Neural cell (in vitro differentiated cells): ENCODE measurements around the gene COL23A1. TPM values are rescaled to one million over a fixed set of nuclear protein-coding genes. Genes with fewer than 3 reads are reported as not detected.

Experiments used
- H2AFZ ChIP-seq: fragments of 200-600, 300-800 bp; sonication (generic), shearing (Covaris generic); 2 replicates; pipeline ENCODE4 v1.6.0; 2014; ENCODE audit warnings: low read depth, mild to moderate bottlenecking, antibody characterized with exemption, low read length, moderate library complexity
- H3F3A ChIP-seq: fragments of 200-600 bp; shearing (Covaris generic); 2 replicates; pipeline ENCODE4 v1.6.1; 2016; ENCODE audit warnings: mild to moderate bottlenecking, moderate library complexity, mixed read lengths, antibody characterized with exemption, low read length; ENCODE audit not compliant: insufficient read depth, poor library complexity, severe bottlenecking
- H3K27ac ChIP-seq: fragments of 200-600, 300-800 bp; sonication (generic), shearing (Covaris generic); 2 replicates; pipeline ENCODE4 v1.5.1; 2014; ENCODE audit warnings: mild to moderate bottlenecking, low read length, moderate library complexity
- H3K27me3 ChIP-seq: fragments of 300-800, 200-600 bp; sonication (generic), shearing (Covaris generic); 2 replicates; pipeline ENCODE4 v1.6.0; 2014; ENCODE audit warnings: mild to moderate bottlenecking, low read depth, low read length, moderate library complexity; ENCODE audit not compliant: insufficient read depth
- H3K36me3 ChIP-seq: fragments of 300-800, 200-600 bp; sonication (generic), shearing (Covaris generic); 2 replicates; pipeline ENCODE4 v1.5.1; 2014; ENCODE audit warnings: mild to moderate bottlenecking, antibody characterized with exemption, low read length, moderate library complexity; ENCODE audit not compliant: insufficient read depth
- H3K4me2 ChIP-seq: fragments of 300-800, 200-600 bp; sonication (generic), shearing (Covaris generic); 2 replicates; pipeline ENCODE4 v1.6.0; 2014; ENCODE audit warnings: mild to moderate bottlenecking, low read length
- H3K4me3 ChIP-seq: fragments of 300-800, 200-600 bp; sonication (generic), shearing (Covaris generic); 2 replicates; pipeline ENCODE4 v1.5.1; 2014; ENCODE audit warnings: mild to moderate bottlenecking, low read length, moderate library complexity
- H3K79me2 ChIP-seq: fragments of 200-600 bp; shearing (Covaris generic); replicated peaks from 2 replicates; pipeline ENCODE4 v1.6.0; 2014; ENCODE audit warnings: mild to moderate bottlenecking, low read length, moderate library complexity; ENCODE audit not compliant: insufficient read depth
- H3K9ac ChIP-seq: fragments of 300-800, 200-600 bp; sonication (generic), shearing (Covaris generic); 2 replicates; pipeline ENCODE4 v1.6.1; 2016; ENCODE audit warnings: mild to moderate bottlenecking, low read length, mixed read lengths
- H3K9me2 ChIP-seq: fragments of 200-600 bp; shearing (Covaris generic); 2 replicates; pipeline ENCODE4 v1.6.1; 2016; ENCODE audit warnings: mild to moderate bottlenecking, low read length, mixed read lengths; ENCODE audit not compliant: insufficient read depth
- H3K9me3 ChIP-seq: fragments of 200-600, 300-800 bp; sonication (generic), shearing (Covaris generic); 2 replicates; pipeline ENCODE4 v1.6.1; 2016; ENCODE audit warnings: mild to moderate bottlenecking, mixed run types, low read length, moderate library complexity, mixed read lengths
- H4K20me1 ChIP-seq: fragments of 200-600 bp; shearing (Covaris generic); 2 replicates; pipeline ENCODE4 v1.6.1; 2016; ENCODE audit warnings: mild to moderate bottlenecking, mixed run types; ENCODE audit not compliant: insufficient read depth
- EP300 ChIP-seq: fragments of 450-650 bp; conservative IDR thresholded peaks from 2 replicates; pipeline ENCODE4 v1.6.1; 2014; ENCODE audit warnings: antibody characterized with exemption, mild to moderate bottlenecking, moderate library complexity; ENCODE audit not compliant: poor library complexity, severe bottlenecking
- EZH2 ChIP-seq: fragments of 200-600, 300-800 bp; shearing (Covaris generic), sonication (generic); IDR thresholded peaks from 2 replicates; pipeline ENCODE4 v1.6.1; 2014; ENCODE audit warnings: antibody characterized with exemption, low read length, borderline replicate concordance, mild to moderate bottlenecking; ENCODE audit not compliant: insufficient read depth, poor library complexity, severe bottlenecking
- MXI1 ChIP-seq: fragments of 450-650 bp; conservative IDR thresholded peaks from 2 replicates; pipeline ENCODE4 v1.6.1; 2014; ENCODE audit warnings: antibody characterized with exemption, mild to moderate bottlenecking; ENCODE audit not compliant: poor library complexity, severe bottlenecking
- POLR2AphosphoS5 ChIP-seq: IDR thresholded peaks from 2 replicates; pipeline ENCODE4 v1.6.1; 2012
- RAD21 ChIP-seq: fragments of 450-650 bp; conservative IDR thresholded peaks from 2 replicates; pipeline ENCODE4 v1.6.1; 2014; ENCODE audit warnings: antibody characterized with exemption, mild to moderate bottlenecking, moderate library complexity
- SMC3 ChIP-seq: fragments of 450-650 bp; conservative IDR thresholded peaks from 2 replicates; pipeline ENCODE4 v1.6.1; 2014; ENCODE audit warnings: antibody characterized with exemption, mild to moderate bottlenecking, moderate library complexity; ENCODE audit not compliant: poor library complexity
- TAF1 ChIP-seq: IDR thresholded peaks from 2 replicates; pipeline ENCODE4 v1.6.1; 2012; ENCODE audit warnings: low read depth
- polyA plus RNA-seq: library from polyadenylated mRNA; depleted of rRNA; stranded (reverse); fragments of >200 nt; gene quantifications from 2 replicates; pipeline ENCODE4 v1.2.3, GENCODE V29; 2014
- TF ChIP-seq, protein P1 (sequence below): IDR thresholded peaks from 2 replicates; pipeline ENCODE4 v1.6.1; 2012; ENCODE audit warnings: borderline replicate concordance
- TF ChIP-seq, protein P2 (sequence below): fragments of 450-650 bp; IDR thresholded peaks from 2 replicates; pipeline ENCODE4 v1.5.1; 2014; ENCODE audit warnings: antibody characterized with exemption, mild to moderate bottlenecking, moderate library complexity; ENCODE audit not compliant: poor library complexity, severe bottlenecking

Gene COL23A1
- polyA plus RNA-seq, 1 donor from 2014 or later, result not detected

DNA sequence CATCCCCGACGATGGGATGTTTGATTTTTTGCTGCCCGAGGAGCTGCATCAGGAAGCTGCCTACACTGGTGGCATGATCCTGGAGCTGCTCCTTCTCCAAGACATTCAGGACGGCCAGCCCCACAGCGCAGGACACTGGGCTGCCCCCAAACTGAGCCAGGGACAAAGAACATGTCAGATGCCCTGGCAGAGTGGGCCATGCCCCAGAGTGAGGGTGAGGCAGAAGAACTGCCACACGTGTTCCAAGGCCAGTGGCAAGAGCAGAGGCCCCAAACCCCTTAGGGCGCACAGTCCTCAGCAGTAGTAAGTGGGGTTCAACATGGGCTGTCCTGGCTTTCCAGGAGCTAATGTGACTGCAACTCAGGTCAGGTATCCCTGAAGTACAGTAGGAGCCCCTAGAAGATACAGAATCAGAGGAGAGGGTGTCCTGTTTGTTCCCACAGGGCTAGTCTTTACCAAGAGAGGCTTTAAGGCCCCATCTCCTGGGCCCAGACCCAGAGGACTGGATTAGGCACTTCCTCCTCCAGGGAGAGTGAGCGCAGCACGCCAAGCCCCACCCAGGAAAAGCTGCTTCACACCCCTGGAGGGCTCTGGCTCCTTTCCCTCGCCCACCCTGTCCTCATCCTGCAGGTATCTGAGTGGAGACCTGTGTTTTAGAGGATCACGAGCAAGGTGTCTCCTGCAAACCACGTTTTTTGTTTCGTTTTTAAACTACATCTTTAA is 374.8 kb downstream of the COL23A1 start:
- Histone ChIP-seq H3K79me2 (no peaks in the 10 kb centered on the region), H3K4me3 (no peak overlapping the region), H3F3A (no peaks in the 10 kb centered on the region), H3K27ac (no peak overlapping the region), H3K9me3 (no peaks in the 10 kb centered on the region), H3K9me2 (no peaks in the 10 kb centered on the region), H3K27me3 (no peaks in the 10 kb centered on the region), H3K36me3 (peaks cover 10% of the 10 kb centered on the region), H3K9ac (no peak overlapping the region), H2AFZ (no peak overlapping the region), H3K4me2 (no peak overlapping the region), H4K20me1 (no peaks in the 10 kb centered on the region)
- TF ChIP-seq EP300 (no peak), TAF1 (no peak), RAD21 (no peak), SMC3 (no peak), EZH2 (no peak), POLR2AphosphoS5 (no peak)
- TF ChIP-seq, protein P1, sequence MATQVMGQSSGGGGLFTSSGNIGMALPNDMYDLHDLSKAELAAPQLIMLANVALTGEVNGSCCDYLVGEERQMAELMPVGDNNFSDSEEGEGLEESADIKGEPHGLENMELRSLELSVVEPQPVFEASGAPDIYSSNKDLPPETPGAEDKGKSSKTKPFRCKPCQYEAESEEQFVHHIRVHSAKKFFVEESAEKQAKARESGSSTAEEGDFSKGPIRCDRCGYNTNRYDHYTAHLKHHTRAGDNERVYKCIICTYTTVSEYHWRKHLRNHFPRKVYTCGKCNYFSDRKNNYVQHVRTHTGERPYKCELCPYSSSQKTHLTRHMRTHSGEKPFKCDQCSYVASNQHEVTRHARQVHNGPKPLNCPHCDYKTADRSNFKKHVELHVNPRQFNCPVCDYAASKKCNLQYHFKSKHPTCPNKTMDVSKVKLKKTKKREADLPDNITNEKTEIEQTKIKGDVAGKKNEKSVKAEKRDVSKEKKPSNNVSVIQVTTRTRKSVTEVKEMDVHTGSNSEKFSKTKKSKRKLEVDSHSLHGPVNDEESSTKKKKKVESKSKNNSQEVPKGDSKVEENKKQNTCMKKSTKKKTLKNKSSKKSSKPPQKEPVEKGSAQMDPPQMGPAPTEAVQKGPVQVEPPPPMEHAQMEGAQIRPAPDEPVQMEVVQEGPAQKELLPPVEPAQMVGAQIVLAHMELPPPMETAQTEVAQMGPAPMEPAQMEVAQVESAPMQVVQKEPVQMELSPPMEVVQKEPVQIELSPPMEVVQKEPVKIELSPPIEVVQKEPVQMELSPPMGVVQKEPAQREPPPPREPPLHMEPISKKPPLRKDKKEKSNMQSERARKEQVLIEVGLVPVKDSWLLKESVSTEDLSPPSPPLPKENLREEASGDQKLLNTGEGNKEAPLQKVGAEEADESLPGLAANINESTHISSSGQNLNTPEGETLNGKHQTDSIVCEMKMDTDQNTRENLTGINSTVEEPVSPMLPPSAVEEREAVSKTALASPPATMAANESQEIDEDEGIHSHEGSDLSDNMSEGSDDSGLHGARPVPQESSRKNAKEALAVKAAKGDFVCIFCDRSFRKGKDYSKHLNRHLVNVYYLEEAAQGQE, result no peak

DNA sequence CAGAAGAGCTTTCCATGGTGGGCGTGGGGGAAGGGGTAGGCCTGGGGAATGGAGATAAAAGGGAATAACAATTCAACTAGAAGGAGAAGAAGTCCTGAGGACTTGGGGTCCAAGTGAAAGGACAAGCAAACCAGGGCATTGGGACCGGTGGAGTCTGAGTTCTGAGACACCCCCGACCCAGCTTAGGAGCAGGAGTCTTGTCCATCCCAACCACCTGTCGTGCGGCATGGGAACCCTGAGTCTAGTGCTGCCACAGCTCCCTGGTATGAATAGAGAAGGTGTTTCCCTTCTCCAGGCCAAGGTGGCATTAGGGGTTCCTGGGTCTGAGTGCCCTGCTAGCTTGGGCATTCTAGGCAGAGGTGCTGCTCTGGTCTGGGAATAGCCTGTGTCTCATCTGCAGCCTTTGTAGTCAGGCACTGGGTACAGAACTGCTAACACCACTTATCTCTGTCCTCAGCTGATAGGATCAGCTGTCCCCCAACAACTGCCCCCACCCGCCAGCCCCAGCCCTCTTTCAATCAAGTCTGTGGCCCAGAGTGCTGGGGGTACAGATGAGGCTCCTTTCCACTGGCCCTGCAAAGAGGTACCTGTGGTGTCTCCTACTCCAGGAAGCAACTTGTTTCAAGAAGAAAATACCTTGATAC is 375.9 kb downstream of the COL23A1 start:
- no peak overlapping the region for H3K27ac ChIP-seq
- no peaks in the 10 kb centered on the region for H3K9me3 ChIP-seq
- H4K20me1 ChIP-seq, result peaks cover 5% of the 10 kb centered on the region
- TF ChIP-seq, protein P2, sequence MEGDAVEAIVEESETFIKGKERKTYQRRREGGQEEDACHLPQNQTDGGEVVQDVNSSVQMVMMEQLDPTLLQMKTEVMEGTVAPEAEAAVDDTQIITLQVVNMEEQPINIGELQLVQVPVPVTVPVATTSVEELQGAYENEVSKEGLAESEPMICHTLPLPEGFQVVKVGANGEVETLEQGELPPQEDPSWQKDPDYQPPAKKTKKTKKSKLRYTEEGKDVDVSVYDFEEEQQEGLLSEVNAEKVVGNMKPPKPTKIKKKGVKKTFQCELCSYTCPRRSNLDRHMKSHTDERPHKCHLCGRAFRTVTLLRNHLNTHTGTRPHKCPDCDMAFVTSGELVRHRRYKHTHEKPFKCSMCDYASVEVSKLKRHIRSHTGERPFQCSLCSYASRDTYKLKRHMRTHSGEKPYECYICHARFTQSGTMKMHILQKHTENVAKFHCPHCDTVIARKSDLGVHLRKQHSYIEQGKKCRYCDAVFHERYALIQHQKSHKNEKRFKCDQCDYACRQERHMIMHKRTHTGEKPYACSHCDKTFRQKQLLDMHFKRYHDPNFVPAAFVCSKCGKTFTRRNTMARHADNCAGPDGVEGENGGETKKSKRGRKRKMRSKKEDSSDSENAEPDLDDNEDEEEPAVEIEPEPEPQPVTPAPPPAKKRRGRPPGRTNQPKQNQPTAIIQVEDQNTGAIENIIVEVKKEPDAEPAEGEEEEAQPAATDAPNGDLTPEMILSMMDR, result no peak
- TF ChIP-seq TAF1, result no peak
- no peak for TF ChIP-seq POLR2AphosphoS5
- TF ChIP-seq EZH2, result no peak
- TF ChIP-seq MXI1, result no peak
- no peak for TF ChIP-seq RAD21
- no peak for TF ChIP-seq SMC3
- no peak for TF ChIP-seq EP300
- TF ChIP-seq, protein P1, result no peak
- H3F3A ChIP-seq, result no peaks in the 10 kb centered on the region
- H3K4me2 ChIP-seq, result no peak overlapping the region
- no peaks in the 10 kb centered on the region for H3K27me3 ChIP-seq
- peaks cover 10% of the 10 kb centered on the region for H3K36me3 ChIP-seq
- no peak overlapping the region for H2AFZ ChIP-seq
- no peaks in the 10 kb centered on the region for H3K79me2 ChIP-seq
- H3K9ac ChIP-seq, result no peak overlapping the region
- H3K9me2 ChIP-seq, result no peaks in the 10 kb centered on the region
- no peak overlapping the region for H3K4me3 ChIP-seq
